NCI-H2171 treated with DMSO at 0.1 percent for 48 hours (cell line): ENCODE results near the gene PGA3.
"Not testable (repeated sequence)": the region's sequence is repeated elsewhere in the genome, so short reads cannot be mapped to it uniquely, and the experiment has no call there.

Experiments
- DNase-seq: peaks from one replicate; lab custom pipeline; 2025; lab: John Stamatoyannopoulos, UW

Gene PGA3

GRCh38 chr11:61250796-61251765 is 47.8 kb downstream of the PGA3 start:
- DNase-seq: not testable (repeated sequence)

DNA sequence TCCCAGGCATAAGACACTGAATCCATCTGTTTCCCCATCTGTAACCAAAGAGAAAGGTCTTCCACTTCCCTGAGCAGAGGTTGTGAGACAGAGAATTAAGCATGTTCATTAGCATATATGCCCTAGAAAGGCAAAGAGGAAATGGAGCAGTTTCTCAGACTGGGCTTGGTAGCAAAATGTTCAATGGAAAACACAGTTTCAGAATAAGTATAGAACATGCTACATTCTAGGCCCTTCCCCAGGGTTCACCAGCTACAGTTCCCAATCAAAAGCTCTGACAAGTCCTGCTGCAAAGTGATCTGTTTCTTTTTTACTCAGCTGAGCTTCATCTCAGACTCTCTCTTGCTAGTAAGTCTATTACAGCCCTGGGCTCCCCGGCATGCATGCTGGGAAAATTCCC is 49.0 kb downstream of the PGA3 start:
- not testable (repeated sequence) for DNase-seq

GRCh38 chr11:61254403-61255025 is 51.2 kb downstream of the PGA3 start:
- DNase-seq: no peak

DNA sequence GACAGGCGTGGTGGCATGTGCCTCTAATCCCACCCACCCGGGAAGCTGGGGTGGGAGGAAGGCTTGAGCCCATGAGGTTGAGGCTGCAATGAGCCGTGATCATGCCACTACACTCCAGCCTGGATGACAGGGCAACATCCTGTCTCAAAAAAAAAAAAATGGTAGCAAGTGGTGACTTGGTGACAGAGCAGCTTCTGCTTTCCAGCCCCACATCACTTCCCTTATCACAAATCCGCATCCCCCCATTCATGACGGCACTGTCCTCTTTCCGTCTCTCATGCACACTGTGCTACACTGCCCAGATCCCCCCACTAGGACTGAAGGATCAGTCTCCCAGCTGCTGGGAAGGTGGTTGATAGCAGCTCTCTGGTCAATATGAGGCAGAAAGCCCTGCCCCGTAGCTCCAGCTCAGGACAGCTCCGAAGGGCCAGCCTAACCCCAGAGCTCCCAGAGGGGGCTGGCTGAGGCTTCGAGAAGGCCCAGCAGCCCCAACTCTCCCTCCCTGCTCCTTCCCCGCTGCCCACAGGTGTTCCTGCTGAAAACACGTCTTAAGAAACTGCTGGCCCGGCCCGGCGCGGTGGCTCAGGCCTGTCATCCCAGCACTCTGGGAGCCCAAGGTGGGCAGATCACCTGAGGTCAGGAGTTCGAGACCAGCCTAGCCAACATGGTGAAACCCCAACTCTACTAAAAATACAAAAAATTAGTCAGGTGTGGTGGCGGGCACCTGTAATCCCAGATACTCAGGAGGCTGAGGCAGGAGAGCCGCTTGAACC is 53.6 kb downstream of the PGA3 start:
- DNase-seq: no peak

DNA sequence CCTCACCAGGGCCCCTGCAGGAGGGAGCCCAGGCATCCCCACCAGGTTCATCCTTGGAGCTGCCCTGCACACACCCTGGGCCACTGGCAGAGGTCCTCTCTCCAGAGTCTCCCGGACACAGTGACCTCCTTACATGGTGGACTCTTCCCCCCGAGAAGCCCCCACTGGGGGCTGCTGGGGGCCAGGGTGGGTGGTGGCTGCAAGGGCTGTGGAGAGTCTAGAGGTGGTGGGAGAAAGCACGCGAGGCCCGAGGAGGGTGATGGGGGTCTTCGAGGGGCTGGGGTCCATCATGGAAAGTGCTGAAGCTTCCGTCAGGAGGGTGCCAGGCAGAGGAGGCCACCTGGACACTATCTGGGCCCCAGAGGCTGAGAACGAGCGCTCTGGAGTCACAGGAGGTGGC is 55.2 kb downstream of the PGA3 start:
- no peak for DNase-seq

GRCh38 chr11:61259363-61259762 is 56.0 kb downstream of the PGA3 start:
- DNase-seq: no peak
